Prostate gland (tissue), 2 donors: ENCODE data around the gene KCNG1. TPM values are rescaled to one million over a fixed set of nuclear protein-coding genes. Genes with fewer than 3 reads are reported as not detected.

ENCODE experiments used
- DNase-seq: peaks from one replicate; pipeline ENCODE4 v3.0.0-alpha.2; 2019; ENCODE audit warnings: low spot score
- H3K27ac ChIP-seq, 2 donors: fragments of 200-600 bp; sonication (generic); 2 replicates each; pipeline ENCODE4 v1.5.1; 2017 to 2019
- H3K27me3 ChIP-seq: fragments of 200-600 bp; sonication (generic); replicated peaks from 2 replicates; pipeline ENCODE4 v1.5.1; 2019; ENCODE audit not compliant: insufficient read depth
- H3K36me3 ChIP-seq, 2 donors: fragments of 200-600 bp; sonication (generic); 1 replicate in 1 of 2; 2 replicates in 1 of 2; pipeline versions ENCODE4 v1.5.1 to v1.8.1; 2017 to 2019
- H3K4me1 ChIP-seq: fragments of 200-600 bp; sonication (generic); replicated peaks from 2 replicates; pipeline ENCODE4 v1.5.1; 2019
- H3K4me3 ChIP-seq, 2 donors: fragments of 200-600 bp; sonication (generic); 2 replicates each; pipeline ENCODE4 v1.5.1; 2017 to 2019
- H3K9me3 ChIP-seq: fragments of 200-600 bp; sonication (generic); 2 replicates; pipeline ENCODE4 v1.5.1; 2017
- POLR2A ChIP-seq: fragments of 450-650 bp; IDR thresholded peaks from one replicate; pipeline ENCODE4 v1.6.1; 2016; ENCODE audit warnings: antibody characterized with exemption, mild to moderate bottlenecking
- POLR2AphosphoS5 ChIP-seq: sonication (generic); formaldehyde crosslinking; IDR thresholded peaks from one replicate; pipeline ENCODE4 v1.6.1; 2017; ENCODE audit warnings: antibody characterized with exemption
- WGBS: methylation state at CpG from one replicate; pipeline ENCODE4 v1.1.5; 2018; 5-methylcytosine and 5-hydroxymethylcytosine counted together
- intact Hi-C: fragments of 100-400 bp; cut with DNase I; formaldehyde crosslinking; loops from one replicate; pipeline ENCODE4 v1.14.2; 2022
- total RNA-seq, 2 donors: library from RNA; depleted of rRNA; stranded (reverse); fragments of >200 nt; gene quantifications; one replicate each; pipeline ENCODE4 v1.1.0, GENCODE V29; 2016
- TF ChIP-seq, protein P1 (sequence below), 4 experiments: fragments of 200-600 bp in 2 of 4; fragments of 450-650 bp in 2 of 4; sonication (generic) in 2 of 4; IDR thresholded peaks; 1 replicate in 3 of 4; 2 replicates in 1 of 4; pipeline ENCODE4 v1.5.1; 2016 to 2019; ENCODE audit warnings: antibody characterized with exemption in 4 of 4, mild to moderate bottlenecking in 2 of 4, moderate library complexity in 2 of 4

The KCNG1 gene
- total RNA-seq, 2 donors from 2014 or later = 6.8 to 57.9 TPM

GRCh38 chr20:51003753-51004152, 19.2 kb downstream of the KCNG1 start:
- Histone ChIP-seq H3K36me3 (no peaks in the 10 kb centered on the region), H3K4me3 (no peak overlapping the region), H3K27ac (no peak overlapping the region), H3K27me3 (no peaks in the 10 kb centered on the region), H3K4me1 (no peaks in the 10 kb centered on the region), H3K9me3 (no peaks in the 10 kb centered on the region)
- DNase-seq = no peak
- TF ChIP-seq POLR2AphosphoS5 = no peak
- TF ChIP-seq, protein P1, sequence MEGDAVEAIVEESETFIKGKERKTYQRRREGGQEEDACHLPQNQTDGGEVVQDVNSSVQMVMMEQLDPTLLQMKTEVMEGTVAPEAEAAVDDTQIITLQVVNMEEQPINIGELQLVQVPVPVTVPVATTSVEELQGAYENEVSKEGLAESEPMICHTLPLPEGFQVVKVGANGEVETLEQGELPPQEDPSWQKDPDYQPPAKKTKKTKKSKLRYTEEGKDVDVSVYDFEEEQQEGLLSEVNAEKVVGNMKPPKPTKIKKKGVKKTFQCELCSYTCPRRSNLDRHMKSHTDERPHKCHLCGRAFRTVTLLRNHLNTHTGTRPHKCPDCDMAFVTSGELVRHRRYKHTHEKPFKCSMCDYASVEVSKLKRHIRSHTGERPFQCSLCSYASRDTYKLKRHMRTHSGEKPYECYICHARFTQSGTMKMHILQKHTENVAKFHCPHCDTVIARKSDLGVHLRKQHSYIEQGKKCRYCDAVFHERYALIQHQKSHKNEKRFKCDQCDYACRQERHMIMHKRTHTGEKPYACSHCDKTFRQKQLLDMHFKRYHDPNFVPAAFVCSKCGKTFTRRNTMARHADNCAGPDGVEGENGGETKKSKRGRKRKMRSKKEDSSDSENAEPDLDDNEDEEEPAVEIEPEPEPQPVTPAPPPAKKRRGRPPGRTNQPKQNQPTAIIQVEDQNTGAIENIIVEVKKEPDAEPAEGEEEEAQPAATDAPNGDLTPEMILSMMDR (IDR thresholded peaks at IDR 0.05) = no peak
- TF ChIP-seq POLR2A = no peak
- intact Hi-C loops = no loop called here
- WGBS = 67% methylated on average over 21 of the region's 21 CpGs

GRCh38 chr20:51002633-51003032, 20.3 kb downstream of the KCNG1 start:
- Histone ChIP-seq H3K36me3 (no peaks in the 10 kb centered on the region), H3K4me1 (no peaks in the 10 kb centered on the region), H3K9me3 (no peaks in the 10 kb centered on the region), H3K4me3 (no peak overlapping the region), H3K27me3 (no peaks in the 10 kb centered on the region), H3K27ac (no peak overlapping the region)
- 90% methylated on average over 7 of the region's 7 CpGs for WGBS
- no peak for DNase-seq
- intact Hi-C loops = no loop called here
- TF ChIP-seq POLR2AphosphoS5 (no peak), POLR2A (no peak)

DNA sequence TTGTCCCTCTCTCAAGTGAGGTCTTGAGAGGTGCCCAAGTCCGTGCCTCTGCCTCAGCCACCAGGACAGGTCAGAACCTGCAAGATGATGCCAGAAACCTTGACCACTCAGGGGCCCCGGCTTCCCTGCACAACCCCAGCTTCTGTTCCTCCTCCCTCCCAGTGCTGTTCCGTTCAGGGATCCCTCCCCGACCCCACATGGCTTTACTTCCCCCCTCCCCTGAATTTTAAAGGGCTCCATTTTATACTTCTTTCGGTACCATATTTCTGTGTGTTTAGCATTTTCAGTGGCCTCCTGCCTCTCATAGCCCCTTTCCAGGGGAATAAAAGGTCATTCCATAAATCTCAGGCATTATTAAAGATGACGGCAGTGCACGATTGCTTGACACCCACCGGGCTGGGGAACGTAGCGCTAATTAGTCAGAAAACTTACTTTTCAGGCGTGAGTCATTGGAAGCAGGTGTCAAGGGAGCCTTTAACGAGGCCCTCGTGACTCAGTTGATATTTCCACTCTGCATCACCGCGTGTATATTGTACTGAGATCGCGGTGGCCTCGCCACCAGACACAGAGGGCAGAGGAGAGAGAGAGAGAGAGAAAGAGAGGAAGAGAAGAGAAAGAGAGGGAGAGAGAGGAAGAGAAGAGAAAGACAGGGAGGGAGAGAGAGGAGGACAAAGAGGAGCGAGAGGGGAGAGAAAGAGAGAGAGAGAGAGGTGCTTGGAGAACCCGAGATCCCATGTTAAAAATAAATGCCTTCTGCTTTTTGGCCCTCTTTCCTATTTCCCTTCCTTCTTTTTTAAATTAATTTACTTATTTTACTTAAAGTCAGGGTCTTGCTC, 21.3 kb downstream of the KCNG1 start:
- intact Hi-C loops = no loop called here
- Histone ChIP-seq H3K27ac (no peak overlapping the region), H3K27me3 (no peaks in the 10 kb centered on the region), H3K4me1 (no peaks in the 10 kb centered on the region), H3K9me3 (no peaks in the 10 kb centered on the region), H3K36me3 (no peaks in the 10 kb centered on the region), H3K4me3 (no peak overlapping the region)
- 80% methylated on average over 20 of the region's 20 CpGs for WGBS
- TF ChIP-seq, protein P1 (IDR thresholded peaks at IDR 0.05) = no peak
- no peak for TF ChIP-seq POLR2A
- TF ChIP-seq POLR2AphosphoS5 = no peak
- DNase-seq = no peak

GRCh38 chr20:50999355-50999754, 23.6 kb downstream of the KCNG1 start:
- Histone ChIP-seq H3K36me3 (no peaks in the 10 kb centered on the region), H3K4me1 (no peaks in the 10 kb centered on the region), H3K4me3 (no peak overlapping the region), H3K9me3 (no peaks in the 10 kb centered on the region), H3K27ac (no peak overlapping the region), H3K27me3 (no peaks in the 10 kb centered on the region)
- 98% methylated on average over 4 of the region's 4 CpGs for WGBS
- no peak for DNase-seq
- no peak for TF ChIP-seq POLR2A
- TF ChIP-seq, protein P1 (IDR thresholded peaks at IDR 0.05) = no peak
- TF ChIP-seq POLR2AphosphoS5 = no peak
- intact Hi-C loops = no loop called here

DNA sequence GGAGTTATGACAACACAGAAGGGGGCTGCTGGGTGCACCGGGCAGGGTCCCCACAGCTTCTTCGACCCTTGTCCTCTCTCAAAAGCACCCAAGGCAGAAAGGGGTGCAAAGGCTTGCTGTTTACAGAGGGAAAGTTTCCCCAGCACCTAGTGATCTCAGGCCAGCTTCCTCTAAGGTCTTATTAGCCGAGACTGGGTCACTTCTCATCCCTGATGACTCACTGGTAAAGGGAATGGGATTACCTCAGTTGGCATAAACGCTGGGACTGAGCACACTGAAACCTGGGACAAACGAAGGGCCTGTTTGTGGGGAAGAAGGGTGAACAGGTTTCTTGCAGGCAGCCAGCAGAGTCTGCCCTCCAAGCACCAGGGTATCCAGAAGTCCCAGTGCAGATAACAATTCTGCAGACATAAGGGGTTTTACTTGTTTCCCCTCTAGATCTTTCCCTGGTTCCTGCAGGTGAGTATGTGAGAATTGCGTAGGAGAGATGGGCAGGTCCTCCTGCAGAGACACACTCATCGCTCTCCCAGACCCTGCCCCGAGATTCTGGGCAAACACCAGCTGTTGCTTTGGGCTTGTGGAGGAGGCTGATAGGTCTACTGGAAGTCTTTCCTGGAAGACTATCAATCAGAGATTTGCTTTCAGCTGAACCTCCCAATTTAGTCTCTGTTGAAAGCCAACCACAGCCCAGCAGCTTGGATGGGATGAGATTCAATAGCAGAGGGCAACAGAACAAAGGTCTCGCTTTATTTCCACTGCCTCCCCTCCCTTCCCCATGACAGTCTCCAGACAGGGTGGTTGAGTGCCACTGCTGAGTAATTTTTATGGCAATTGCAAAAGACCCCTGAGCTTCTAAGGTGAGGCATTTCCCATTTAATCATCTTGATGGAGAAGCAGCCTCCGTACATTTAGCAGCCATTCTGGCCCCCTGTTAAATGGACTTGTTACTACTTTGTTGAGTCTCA, 25.7 kb downstream of the KCNG1 start:
- intact Hi-C loops = no loop called here
- TF ChIP-seq POLR2AphosphoS5 = no peak
- TF ChIP-seq POLR2A = no peak
- TF ChIP-seq, protein P1 (IDR thresholded peaks at IDR 0.05) = no peak
- H3K27me3 ChIP-seq = no peaks in the 10 kb centered on the region

More for the DNA sequence above, 25.7 kb downstream of the KCNG1 start:
- DNase-seq = no peak
- 55% methylated on average over 10 of the region's 10 CpGs for WGBS
- no peak overlapping the region for H3K27ac ChIP-seq
- H3K36me3 ChIP-seq = no peaks in the 10 kb centered on the region
- no peaks in the 10 kb centered on the region for H3K9me3 ChIP-seq
- no peaks in the 10 kb centered on the region for H3K4me1 ChIP-seq
- no peak overlapping the region for H3K4me3 ChIP-seq
